Smooth muscle cell (in vitro differentiated cells): ENCODE results near the gene HOGA1. TPM values are rescaled to one million over a fixed set of nuclear protein-coding genes. Genes with fewer than 3 reads are reported as not detected.
"Not testable (repeated sequence)": the region's sequence is repeated elsewhere in the genome, so short reads cannot be mapped to it uniquely, and the experiment has no call there.

Experiments used
- DNase-seq: peaks from one replicate; lab custom pipeline; 2025; ENCODE audit not compliant: unreplicated experiment; lab: John Stamatoyannopoulos, UW
- H2AFZ ChIP-seq: fragments of 200-600 bp; sonication (generic); 2 replicates; pipeline ENCODE4 v1.6.0; 2016; ENCODE audit warnings: antibody characterized with exemption, low read depth, mild to moderate bottlenecking
- H3F3A ChIP-seq: fragments of 200-600 bp; sonication (generic); 2 replicates; pipeline ENCODE4 v1.6.0; 2017; ENCODE audit warnings: antibody characterized with exemption, low read depth
- H3K27ac ChIP-seq: fragments of 200-600 bp; sonication (generic); 2 replicates; pipeline ENCODE4 v1.5.1; 2016; ENCODE audit warnings: low read depth, mild to moderate bottlenecking
- H3K27me3 ChIP-seq: fragments of 200-600 bp; sonication (generic); 2 replicates; pipeline ENCODE4 v1.6.1; 2016; ENCODE audit warnings: low read depth, mild to moderate bottlenecking
- H3K36me3 ChIP-seq: fragments of 200-600 bp; sonication (generic); 2 replicates; pipeline ENCODE4 v1.5.1; 2016; ENCODE audit warnings: low read depth
- H3K4me1 ChIP-seq: fragments of 200-600 bp; sonication (generic); 2 replicates; pipeline ENCODE4 v1.5.1; 2016; ENCODE audit warnings: low read depth
- H3K4me2 ChIP-seq: fragments of 200-600 bp; sonication (generic); 2 replicates; pipeline ENCODE4 v1.6.0; 2016; ENCODE audit warnings: mild to moderate bottlenecking
- H3K4me3 ChIP-seq: fragments of 200-600 bp; sonication (generic); 2 replicates; pipeline ENCODE4 v1.5.1; 2016; ENCODE audit warnings: mild to moderate bottlenecking
- H3K79me2 ChIP-seq: fragments of 200-600 bp; sonication (generic); 2 replicates; pipeline ENCODE4 v1.6.0; 2016; ENCODE audit warnings: low read depth, mild to moderate bottlenecking
- H3K9ac ChIP-seq: fragments of 200-600 bp; sonication (generic); 2 replicates; pipeline ENCODE4 v1.6.0; 2016; ENCODE audit warnings: low read depth
- H3K9me3 ChIP-seq: fragments of 200-600 bp; sonication (generic); replicated peaks from 2 replicates; pipeline ENCODE4 v1.5.1; 2016; ENCODE audit warnings: low read depth
- H4K20me1 ChIP-seq: fragments of 200-600 bp; sonication (generic); 2 replicates; pipeline ENCODE4 v1.6.0; 2016; ENCODE audit warnings: low read depth
- CTCF ChIP-seq: fragments of 200-600 bp; sonication (generic); IDR thresholded peaks from 2 replicates; pipeline ENCODE4 v1.5.1; 2017; ENCODE audit warnings: borderline replicate concordance, mild to moderate bottlenecking, antibody characterized with exemption; ENCODE audit not compliant: insufficient read depth, poor library complexity, severe bottlenecking
- WGBS: methylation state at CpG from one replicate; pipeline ENCODE4 v1.1.7; 2016; ENCODE audit warnings: low lambda C conversion rate; 5-methylcytosine and 5-hydroxymethylcytosine counted together
- polyA plus RNA-seq: library from polyadenylated mRNA; unstranded; fragments of >200 nt; fragmentation: Nextera tagmentation; extraction: Ambion mirVana; gene quantifications from 2 replicates; pipeline ENCODE4 v1.2.1, GENCODE V29; 2016
- total RNA-seq: library from RNA; depleted of rRNA; stranded (reverse); fragments of >200 nt; gene quantifications from 2 replicates; pipeline ENCODE4 v1.2.3, GENCODE V29; 2014

HOGA1 gene
- total and polyA plus RNA-seq, 2 experiments from 2014 or later = 0.10 TPM; not detected in 1

DNA sequence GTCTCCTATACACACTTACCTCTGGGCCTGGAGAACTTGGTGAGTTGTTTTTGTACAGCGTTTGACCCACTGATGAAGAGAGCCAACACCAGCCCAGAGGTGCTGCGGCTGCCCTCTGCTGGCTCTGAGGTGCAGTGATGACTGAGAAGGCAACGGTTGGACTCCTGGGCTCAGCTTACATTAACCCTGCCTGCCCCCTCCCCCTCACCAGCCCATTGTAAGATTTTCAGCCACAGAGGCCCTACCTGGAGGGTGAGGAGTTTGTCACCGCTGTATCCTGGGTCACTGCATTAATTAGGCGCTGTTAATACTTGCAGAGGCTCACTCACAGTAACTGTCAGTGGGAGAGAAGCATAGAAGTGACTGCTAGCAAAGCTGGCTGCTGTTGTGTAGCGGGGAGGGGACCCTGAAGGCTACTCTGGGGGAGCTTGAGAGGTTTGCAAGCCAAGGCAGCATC is 30.6 kb upstream of the HOGA1 start:
- H4K20me1 ChIP-seq = peaks cover 3% of the 10 kb centered on the region
- H3K4me3 ChIP-seq = no peak overlapping the region
- no peaks in the 10 kb centered on the region for H3K36me3 ChIP-seq
- H3F3A ChIP-seq = peaks cover 16% of the 10 kb centered on the region
- peak; percentile 77 for TF ChIP-seq CTCF
- peaks cover 38% of the 10 kb centered on the region for H3K79me2 ChIP-seq
- H3K4me1 ChIP-seq = peaks cover 31% of the 10 kb centered on the region
- H3K27ac ChIP-seq = no peak overlapping the region
- DNase-seq = no peak
- H3K4me2 ChIP-seq = no peak overlapping the region
- H3K9ac ChIP-seq = no peak overlapping the region
- H3K9me3 ChIP-seq = no peaks in the 10 kb centered on the region
- WGBS = 16% methylated on average over 6 of the region's 6 CpGs
- H2AFZ ChIP-seq = no peak overlapping the region
- no peaks in the 10 kb centered on the region for H3K27me3 ChIP-seq

DNA sequence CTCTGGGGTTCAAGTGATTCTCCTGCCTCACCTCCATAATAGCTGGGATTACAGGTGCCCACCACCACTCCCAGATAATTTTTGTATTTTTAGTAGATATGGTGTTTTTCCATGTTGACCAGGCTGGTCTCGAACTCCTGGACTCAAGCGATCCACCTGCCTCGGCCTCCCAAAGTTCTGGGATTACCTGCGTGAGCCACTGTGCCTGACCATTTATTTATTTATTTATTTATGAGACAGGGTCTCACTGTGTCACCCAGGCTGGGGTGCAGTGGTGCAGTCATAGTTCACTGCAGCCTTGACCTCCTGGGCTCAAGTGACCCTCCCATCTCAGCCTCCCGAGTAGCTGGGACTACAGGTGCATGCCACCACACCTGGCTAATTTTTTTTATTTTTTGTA is 29.9 kb upstream of the HOGA1 start:
- not testable (repeated sequence) for H3K27me3 ChIP-seq, H3K9ac ChIP-seq, H2AFZ ChIP-seq, H3K4me2 ChIP-seq, H4K20me1 ChIP-seq, DNase-seq, H3K27ac ChIP-seq, H3K36me3 ChIP-seq, H3K4me3 ChIP-seq, H3F3A ChIP-seq, H3K9me3 ChIP-seq
- 96% methylated on average over 5 of the region's 5 CpGs for WGBS
- Histone ChIP-seq H3K4me1 (peaks cover 23% of the 10 kb centered on the region), H3K79me2 (peaks cover 41% of the 10 kb centered on the region)

DNA sequence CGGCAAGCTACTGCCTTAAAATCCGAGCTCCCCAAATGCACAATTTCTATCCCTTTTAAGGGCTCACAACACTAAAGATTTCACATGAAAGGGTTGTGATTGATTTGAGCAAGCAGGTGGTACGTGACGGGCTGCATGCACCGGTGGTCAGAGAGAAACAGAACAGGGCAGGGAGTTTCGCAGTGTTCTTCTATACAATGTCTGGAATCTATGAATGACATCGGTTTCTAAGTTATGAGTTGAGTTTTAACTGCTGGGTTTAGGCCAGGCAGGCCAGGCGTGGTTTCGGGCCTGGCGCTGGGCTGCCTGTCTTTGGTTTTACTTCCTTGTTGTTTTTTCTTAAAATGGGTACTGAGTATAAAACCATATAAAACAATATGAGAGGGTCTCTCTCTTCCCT is 28.6 kb upstream of the HOGA1 start:
- H3K27me3 ChIP-seq, H3K36me3 ChIP-seq, H3F3A ChIP-seq, H2AFZ ChIP-seq, H3K4me3 ChIP-seq, H3K4me2 ChIP-seq, H4K20me1 ChIP-seq, H3K9ac ChIP-seq, H3K27ac ChIP-seq, H3K9me3 ChIP-seq, DNase-seq: not testable (repeated sequence)
- 97% methylated on average over 7 of the region's 10 CpGs for WGBS
- H3K79me2 ChIP-seq = peaks cover 44% of the 10 kb centered on the region
- peaks cover 12% of the 10 kb centered on the region for H3K4me1 ChIP-seq

DNA sequence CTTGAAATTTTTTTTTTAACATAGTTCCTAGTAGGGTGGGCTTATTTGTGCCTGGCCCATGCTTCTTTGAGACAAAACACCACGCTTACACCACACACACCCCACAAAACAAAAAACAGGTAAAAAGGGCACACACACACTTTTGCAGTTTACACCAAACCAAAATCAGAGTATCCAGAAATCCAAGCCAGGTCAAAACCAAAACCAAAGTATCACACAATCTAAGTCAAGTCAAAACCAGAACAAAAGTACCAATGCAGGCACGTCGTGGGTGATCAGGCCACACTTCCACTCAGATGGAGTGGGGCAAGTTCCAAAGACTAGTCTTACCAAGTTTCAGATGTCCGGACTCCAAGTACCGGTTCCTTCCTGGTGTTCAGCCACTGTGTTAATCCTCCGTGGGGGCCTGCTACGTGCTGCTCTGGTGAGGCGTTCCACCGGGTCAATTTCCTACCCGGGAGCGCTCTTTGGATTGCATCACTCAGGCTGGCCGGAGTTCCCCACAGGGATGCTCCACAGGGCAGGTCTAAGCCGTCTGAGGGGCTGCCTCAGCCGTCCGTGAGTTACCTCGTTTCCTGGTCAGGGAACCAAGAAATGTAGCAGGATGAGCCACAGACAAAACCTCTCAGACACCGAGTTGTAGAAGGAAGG is 23.3 kb upstream of the HOGA1 start:
- peaks cover 11% of the 10 kb centered on the region for H4K20me1 ChIP-seq
- peak overlapping the region; percentile 48 for H3K4me2 ChIP-seq
- H2AFZ ChIP-seq, H3F3A ChIP-seq, H3K9ac ChIP-seq, H3K9me3 ChIP-seq, H3K27me3 ChIP-seq, DNase-seq, H3K4me1 ChIP-seq, H3K36me3 ChIP-seq: not testable (repeated sequence)
- peaks cover 36% of the 10 kb centered on the region for H3K79me2 ChIP-seq
- peak overlapping the region; percentile 38 for H3K27ac ChIP-seq
- WGBS = 65% methylated on average over 17 of the region's 17 CpGs
- peak overlapping the region; percentile 10 for H3K4me3 ChIP-seq

DNA sequence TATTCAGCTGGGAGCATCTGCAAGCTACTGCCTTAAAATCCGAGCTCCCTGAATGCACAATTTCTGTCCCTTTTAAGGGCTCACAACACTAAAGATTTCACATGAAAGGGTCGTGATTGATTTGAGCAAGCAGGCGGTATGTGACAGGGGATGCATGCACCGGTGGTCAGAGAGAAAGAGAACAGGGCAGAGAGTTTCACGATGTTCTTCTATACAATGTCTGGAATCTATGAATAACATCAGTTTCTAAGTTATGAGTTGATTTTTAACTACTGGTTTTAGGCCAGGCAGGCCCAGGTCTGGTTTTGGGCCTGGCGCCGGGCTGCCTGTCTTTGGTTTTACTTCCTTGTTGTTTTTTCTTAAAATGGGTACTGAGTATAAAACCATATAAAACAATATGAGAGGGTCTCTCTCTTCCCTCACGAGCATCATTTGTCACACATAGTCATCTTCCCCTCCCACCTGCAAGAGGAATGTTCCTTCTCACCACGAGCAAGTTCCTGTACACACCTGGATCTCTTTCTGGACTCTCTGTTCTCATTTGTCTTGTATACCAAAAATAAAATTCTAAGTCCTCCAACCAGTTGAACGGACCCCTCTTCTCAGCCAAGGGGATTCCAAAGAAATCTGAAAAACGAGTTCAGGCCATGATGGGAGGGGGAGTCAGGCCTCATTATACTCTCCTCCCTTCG is 22.7 kb upstream of the HOGA1 start:
- Histone ChIP-seq H4K20me1 (peaks cover 18% of the 10 kb centered on the region), H3K4me2 (peak overlapping the region; percentile 48), H3K27ac (peak overlapping the region; percentile 38), H3K79me2 (peaks cover 33% of the 10 kb centered on the region)
- not testable (repeated sequence) for H2AFZ ChIP-seq, H3K36me3 ChIP-seq, H3K9me3 ChIP-seq, DNase-seq, H3K27me3 ChIP-seq, H3F3A ChIP-seq, H3K4me3 ChIP-seq, H3K9ac ChIP-seq, H3K4me1 ChIP-seq
- WGBS = 96% methylated on average over 12 of the region's 12 CpGs

- not testable (repeated sequence) for DNase-seq, H3K4me1 ChIP-seq, H3K4me3 ChIP-seq, H3K27ac ChIP-seq, H3K27me3 ChIP-seq, H3K4me2 ChIP-seq, H3K36me3 ChIP-seq, H3K9me3 ChIP-seq, H3F3A ChIP-seq, H2AFZ ChIP-seq, H3K9ac ChIP-seq
- peaks cover 38% of the 10 kb centered on the region for H3K79me2 ChIP-seq
- H4K20me1 ChIP-seq = peaks cover 23% of the 10 kb centered on the region
- WGBS = over 99% methylated on average over 5 of the region's 5 CpGs
Measured at GRCh38 chr10:97562329-97562728, 21.9 kb upstream of the HOGA1 start.
